ENCODE data around the gene PDLIM1.

The PDLIM1 gene

DNA sequence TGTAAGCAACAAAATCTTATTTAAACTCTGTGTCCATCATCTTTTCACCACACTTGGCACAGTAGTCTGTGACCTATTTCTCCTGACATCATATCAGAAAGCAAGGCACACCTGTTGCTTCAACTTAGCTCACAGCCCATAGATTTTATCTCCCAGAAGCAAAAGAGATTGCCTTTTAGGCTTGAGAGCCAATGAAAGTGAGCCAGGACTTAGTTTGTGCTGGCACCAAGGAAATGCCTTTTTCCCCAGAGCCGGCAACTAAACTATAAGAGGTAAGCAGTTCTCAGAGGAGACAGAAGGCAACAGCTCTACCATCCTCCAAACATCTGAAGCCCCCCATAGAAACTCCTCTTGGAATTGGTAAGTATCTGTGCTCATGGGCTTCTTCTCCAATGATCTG lies 96.9 kb downstream of the PDLIM1 start, which contains the start of gene ACSM6:
ACSM6 (plus strand) TSS at position 295 of the 400 bp plus-strand sequence. CDS start 248 bp downstream, outside the sequence.
- no peak for DNase-seq (ENCODE audit: low read depth)
- H3K4me3 ChIP-seq (ENCODE audit: low read depth, low read length) = no peak within 1 kb of the TSS
- TF ChIP-seq CTCF (IDR thresholded peaks at IDR 0.05; ENCODE audit: insufficient read depth, low read depth, low read length, missing control alignments) = no peak

- TF ChIP-seq CTCF (IDR thresholded peaks at IDR 0.05; ENCODE audit: insufficient read depth, low read depth, low read length, missing control alignments) = no peak
- no peak for DNase-seq (ENCODE audit: low read depth)
Measured at GRCh38 chr10:95188593-95188992, 102.2 kb downstream of the PDLIM1 start.

GRCh38 chr10:95187617-95188016 lies 103.2 kb downstream of the PDLIM1 start:
- H3K4me3 ChIP-seq (ENCODE audit: low read depth, low read length) = no peak overlapping the region
- TF ChIP-seq CTCF (IDR thresholded peaks at IDR 0.05; ENCODE audit: insufficient read depth, low read depth, low read length, missing control alignments) = no peak
- DNase-seq (ENCODE audit: low read depth) = no peak

More at GRCh38 chr10:95188593-95188992, 102.2 kb downstream of the PDLIM1 start:
- no peak overlapping the region for H3K4me3 ChIP-seq (ENCODE audit: low read depth, low read length)
